Smooth muscle cell (in vitro differentiated cells): ENCODE measurements around the gene PPP6R2. TPM values are rescaled to one million over a fixed set of nuclear protein-coding genes. Genes with fewer than 3 reads are reported as not detected.

ENCODE experiments used
- DNase-seq: peaks from one replicate; lab custom pipeline; 2025; ENCODE audit not compliant: unreplicated experiment; lab: John Stamatoyannopoulos, UW
- H2AFZ ChIP-seq: fragments of 200-600 bp; sonication (generic); 2 replicates; pipeline ENCODE4 v1.6.0; 2016; ENCODE audit warnings: antibody characterized with exemption, low read depth, mild to moderate bottlenecking
- H3F3A ChIP-seq: fragments of 200-600 bp; sonication (generic); 2 replicates; pipeline ENCODE4 v1.6.0; 2017; ENCODE audit warnings: antibody characterized with exemption, low read depth
- H3K27ac ChIP-seq: fragments of 200-600 bp; sonication (generic); 2 replicates; pipeline ENCODE4 v1.5.1; 2016; ENCODE audit warnings: low read depth, mild to moderate bottlenecking
- H3K27me3 ChIP-seq: fragments of 200-600 bp; sonication (generic); 2 replicates; pipeline ENCODE4 v1.6.1; 2016; ENCODE audit warnings: low read depth, mild to moderate bottlenecking
- H3K36me3 ChIP-seq: fragments of 200-600 bp; sonication (generic); 2 replicates; pipeline ENCODE4 v1.5.1; 2016; ENCODE audit warnings: low read depth
- H3K4me1 ChIP-seq: fragments of 200-600 bp; sonication (generic); 2 replicates; pipeline ENCODE4 v1.5.1; 2016; ENCODE audit warnings: low read depth
- H3K4me2 ChIP-seq: fragments of 200-600 bp; sonication (generic); 2 replicates; pipeline ENCODE4 v1.6.0; 2016; ENCODE audit warnings: mild to moderate bottlenecking
- H3K4me3 ChIP-seq: fragments of 200-600 bp; sonication (generic); 2 replicates; pipeline ENCODE4 v1.5.1; 2016; ENCODE audit warnings: mild to moderate bottlenecking
- H3K79me2 ChIP-seq: fragments of 200-600 bp; sonication (generic); 2 replicates; pipeline ENCODE4 v1.6.0; 2016; ENCODE audit warnings: low read depth, mild to moderate bottlenecking
- H3K9ac ChIP-seq: fragments of 200-600 bp; sonication (generic); 2 replicates; pipeline ENCODE4 v1.6.0; 2016; ENCODE audit warnings: low read depth
- H3K9me3 ChIP-seq: fragments of 200-600 bp; sonication (generic); replicated peaks from 2 replicates; pipeline ENCODE4 v1.5.1; 2016; ENCODE audit warnings: low read depth
- H4K20me1 ChIP-seq: fragments of 200-600 bp; sonication (generic); 2 replicates; pipeline ENCODE4 v1.6.0; 2016; ENCODE audit warnings: low read depth
- CTCF ChIP-seq: fragments of 200-600 bp; sonication (generic); IDR thresholded peaks from 2 replicates; pipeline ENCODE4 v1.5.1; 2017; ENCODE audit warnings: borderline replicate concordance, mild to moderate bottlenecking, antibody characterized with exemption; ENCODE audit not compliant: insufficient read depth, poor library complexity, severe bottlenecking
- WGBS: methylation state at CpG from one replicate; pipeline ENCODE4 v1.1.7; 2016; ENCODE audit warnings: low lambda C conversion rate; 5-methylcytosine and 5-hydroxymethylcytosine counted together
- polyA plus RNA-seq: library from polyadenylated mRNA; unstranded; fragments of >200 nt; fragmentation: Nextera tagmentation; extraction: Ambion mirVana; gene quantifications from 2 replicates; pipeline ENCODE4 v1.2.1, GENCODE V29; 2016
- total RNA-seq: library from RNA; depleted of rRNA; stranded (reverse); fragments of >200 nt; gene quantifications from 2 replicates; pipeline ENCODE4 v1.2.3, GENCODE V29; 2014

Gene PPP6R2
- total and polyA plus RNA-seq, 2 experiments from 2014 or later: 24.6 to 36.3 TPM

GRCh38 chr22:50460938-50461337 is 117.8 kb downstream of the PPP6R2 start:
- H3K36me3 ChIP-seq: no peaks in the 10 kb centered on the region

GRCh38 chr22:50461536-50461935 is 118.4 kb downstream of the PPP6R2 start:
- H3F3A ChIP-seq: no peaks in the 10 kb centered on the region
- no peak overlapping the region for H3K27ac ChIP-seq
- TF ChIP-seq CTCF: no peak
- peaks cover 16% of the 10 kb centered on the region for H4K20me1 ChIP-seq
- H3K79me2 ChIP-seq: no peaks in the 10 kb centered on the region
- WGBS: 96% methylated on average over 24 of the region's 26 CpGs
- H2AFZ ChIP-seq: no peak overlapping the region
- H3K4me2 ChIP-seq: no peak overlapping the region
- no peak overlapping the region for H3K9ac ChIP-seq
- no peaks in the 10 kb centered on the region for H3K9me3 ChIP-seq
- H3K36me3 ChIP-seq: no peaks in the 10 kb centered on the region
- DNase-seq: no peak
- H3K4me3 ChIP-seq: no peak overlapping the region
- no peaks in the 10 kb centered on the region for H3K27me3 ChIP-seq
- H3K4me1 ChIP-seq: no peaks in the 10 kb centered on the region

More at GRCh38 chr22:50460938-50461337, 117.8 kb downstream of the PPP6R2 start:
- Histone ChIP-seq H3K27me3 (no peaks in the 10 kb centered on the region), H3K9ac (no peak overlapping the region), H3K4me3 (no peak overlapping the region), H3K4me1 (no peaks in the 10 kb centered on the region), H2AFZ (no peak overlapping the region), H4K20me1 (peaks cover 10% of the 10 kb centered on the region), H3F3A (no peaks in the 10 kb centered on the region), H3K4me2 (no peak overlapping the region), H3K9me3 (no peaks in the 10 kb centered on the region), H3K27ac (no peak overlapping the region), H3K79me2 (no peaks in the 10 kb centered on the region)
- no peak for TF ChIP-seq CTCF
- WGBS: 81% methylated on average over 17 of the region's 17 CpGs
- no peak for DNase-seq

GRCh38 chr22:50461979-50462540 is 118.9 kb downstream of the PPP6R2 start:
- H3K27me3 ChIP-seq: no peaks in the 10 kb centered on the region
- no peaks in the 10 kb centered on the region for H3K36me3 ChIP-seq

More at GRCh38 chr22:50461979-50462540, 118.9 kb downstream of the PPP6R2 start:
- DNase-seq: no peak
- Histone ChIP-seq H3K4me2 (no peak overlapping the region), H3K79me2 (no peaks in the 10 kb centered on the region), H3K9me3 (no peaks in the 10 kb centered on the region), H3F3A (no peaks in the 10 kb centered on the region), H3K4me1 (no peaks in the 10 kb centered on the region), H3K9ac (no peak overlapping the region), H2AFZ (no peak overlapping the region), H4K20me1 (peaks cover 21% of the 10 kb centered on the region), H3K4me3 (no peak overlapping the region), H3K27ac (no peak overlapping the region)
- TF ChIP-seq CTCF: no peak
- 97% methylated on average over 25 of the region's 30 CpGs for WGBS
